ENCODE data around the gene CITED4. TPM values are rescaled to one million over a fixed set of nuclear protein-coding genes. Genes with fewer than 3 reads are reported as not detected.

The CITED4 gene
- total RNA-seq, 4 donors from 2014 or later, result 7.6 to 30.1 (median 16.5) TPM

GRCh38 chr1:40840526-40841323 lies 21.4 kb downstream of the CITED4 start:
- intact Hi-C loops (cut with DNase I; ENCODE audit: low total_unique reads) (no loop called here), in situ Hi-C loops (cut with MboI; ENCODE audit: low pct_ligation_motif_present in 1 of 4, low pct_unique_long_range_greater_than_20kb in 1 of 4, low sequenced_read_pairs in 3 of 4) (loop anchor here (10.0 to 25.0 kb wide), 4 partner anchors 66 to 228 kb away; no protein-coding TSS in a partner anchor)
- H3K27me3 ChIP-seq, result no peaks in the 10 kb centered on the region
- H3K9me3 ChIP-seq, result no peaks in the 10 kb centered on the region
- H3K4me1 ChIP-seq, result peaks cover 0 to 5% (median 2%) of the 10 kb centered on the region in 4 donors
- no peak for TF ChIP-seq POLR2A (IDR thresholded peaks at IDR 0.05)
- TF ChIP-seq EP300 (IDR thresholded peaks at IDR 0.05; ENCODE audit: low read depth), result no peak
- no peak for TF ChIP-seq CTCF (IDR thresholded peaks at IDR 0.05)
- no peak for TF ChIP-seq POLR2AphosphoS5 (IDR thresholded peaks at IDR 0.05)
- DNase-seq, result no peak
- WGBS, 2 donors (ENCODE audit: low coverage in 1 of 2), result 63 to 71% methylated on average over 4 to 6 of the region's 6 CpGs
- no peak overlapping the region for H3K4me3 ChIP-seq
- H3K36me3 ChIP-seq, result no peaks in the 10 kb centered on the region
- no peak overlapping the region for H3K27ac ChIP-seq

- 96% methylated on average over 5 of the region's 5 CpGs; no CpG with 5 or more reads in 1 of the 2 donors for WGBS, 2 donors (ENCODE audit: low coverage in 1 of 2)
- no peaks in the 10 kb centered on the region for H3K9me3 ChIP-seq
- H3K4me3 ChIP-seq, result no peak overlapping the region
- intact Hi-C loops (cut with DNase I; ENCODE audit: low total_unique reads) (no loop called here), in situ Hi-C loops (cut with MboI; ENCODE audit: low pct_ligation_motif_present in 1 of 4, low pct_unique_long_range_greater_than_20kb in 1 of 4, low sequenced_read_pairs in 3 of 4) (loop anchor here (10.0 to 25.0 kb wide), 4 partner anchors 65 to 228 kb away; no protein-coding TSS in a partner anchor)
- no peaks in the 10 kb centered on the region for H3K27me3 ChIP-seq
- peaks cover 0 to 2% (median under 1%) of the 10 kb centered on the region in 4 donors for H3K4me1 ChIP-seq
- no peak for TF ChIP-seq POLR2A (IDR thresholded peaks at IDR 0.05)
- TF ChIP-seq CTCF (IDR thresholded peaks at IDR 0.05), result no peak
- TF ChIP-seq EP300 (IDR thresholded peaks at IDR 0.05; ENCODE audit: low read depth), result no peak
- no peak for TF ChIP-seq POLR2AphosphoS5 (IDR thresholded peaks at IDR 0.05)
- no peak for DNase-seq
- no peak overlapping the region for H3K27ac ChIP-seq
- no peaks in the 10 kb centered on the region for H3K36me3 ChIP-seq
Observed at GRCh38 chr1:40839943-40840335, 22.2 kb downstream of the CITED4 start.

- no peak for TF ChIP-seq POLR2AphosphoS5 (IDR thresholded peaks at IDR 0.05)
- TF ChIP-seq EP300 (IDR thresholded peaks at IDR 0.05; ENCODE audit: low read depth), result no peak
- TF ChIP-seq POLR2A (IDR thresholded peaks at IDR 0.05), result no peak
- TF ChIP-seq CTCF (IDR thresholded peaks at IDR 0.05), result no peak
- Histone ChIP-seq H3K9me3 (no peaks in the 10 kb centered on the region), H3K27me3 (no peaks in the 10 kb centered on the region), H3K27ac (no peak overlapping the region), H3K4me3 (no peak overlapping the region), H3K36me3 (no peaks in the 10 kb centered on the region), H3K4me1 (no peaks in the 10 kb centered on the region)
- intact Hi-C loops (cut with DNase I; ENCODE audit: low total_unique reads) (no loop called here), in situ Hi-C loops (cut with MboI; ENCODE audit: low pct_ligation_motif_present in 1 of 4, low pct_unique_long_range_greater_than_20kb in 1 of 4, low sequenced_read_pairs in 3 of 4) (loop anchor here in 1 of 4 donors (25.0 kb wide), 1 partner anchor 227 kb away; no protein-coding TSS in a partner anchor)
- no peak for DNase-seq
- 79 to 89% methylated on average over 9 to 15 of the region's 15 CpGs for WGBS, 2 donors (ENCODE audit: low coverage in 1 of 2)
Observed at GRCh38 chr1:40838980-40839942, 22.9 kb downstream of the CITED4 start.

Measured in transverse colon (tissue), 4 donors.